AG09309 (cell line): ENCODE measurements around the gene USP24.

ENCODE experiments used
- DNase-seq: peaks from one replicate; pipeline ENCODE4 v3.0.0-alpha.2; 2010; ENCODE audit warnings: low read depth
- H3K4me3 ChIP-seq: 2 replicates; pipeline ENCODE4 v1.5.1; 2011; ENCODE audit warnings: mild to moderate bottlenecking, low read depth, low read length, moderate library complexity; ENCODE audit not compliant: control insufficient read depth
- CTCF ChIP-seq: IDR thresholded peaks from 2 replicates; pipeline ENCODE4 v1.5.1; 2011; ENCODE audit warnings: mild to moderate bottlenecking, low read depth, low read length, inconsistent platforms; ENCODE audit not compliant: insufficient read depth, control insufficient read depth; ENCODE audit errors: missing control alignments

The USP24 gene

GRCh38 chr1:55146781-55147180 lies 68.4 kb downstream of the USP24 start:
- no peak overlapping the region for H3K4me3 ChIP-seq
- TF ChIP-seq CTCF = no peak
- DNase-seq = no peak

GRCh38 chr1:55144886-55145285 lies 70.3 kb downstream of the USP24 start:
- TF ChIP-seq CTCF = no peak
- no peak for DNase-seq
- no peak overlapping the region for H3K4me3 ChIP-seq

- DNase-seq = no peak
- TF ChIP-seq CTCF = peak; percentile 5
- H3K4me3 ChIP-seq = no peak overlapping the region
These were observed 71.5 kb downstream of the USP24 start for GRCh38 chr1:55143684-55144083.

GRCh38 chr1:55141295-55141893 lies 73.8 kb downstream of the USP24 start:
- H3K4me3 ChIP-seq = no peak overlapping the region
- DNase-seq = no peak
- no peak for TF ChIP-seq CTCF

GRCh38 chr1:55140546-55140983 lies 74.6 kb downstream of the USP24 start:
- DNase-seq = peak; percentile 92
- H3K4me3 ChIP-seq = no peak overlapping the region
- TF ChIP-seq CTCF = peak; percentile 84

- no peak for DNase-seq
- H3K4me3 ChIP-seq = no peak overlapping the region
- no peak for TF ChIP-seq CTCF
These were observed 75.0 kb downstream of the USP24 start for GRCh38 chr1:55140137-55140536.
